ENCODE measurements around the gene RELN. TPM values are rescaled to one million over a fixed set of nuclear protein-coding genes. Genes with fewer than 3 reads are reported as not detected.

Gene RELN
- total RNA-seq, 1 donor from 2014 or later: not detected

DNA sequence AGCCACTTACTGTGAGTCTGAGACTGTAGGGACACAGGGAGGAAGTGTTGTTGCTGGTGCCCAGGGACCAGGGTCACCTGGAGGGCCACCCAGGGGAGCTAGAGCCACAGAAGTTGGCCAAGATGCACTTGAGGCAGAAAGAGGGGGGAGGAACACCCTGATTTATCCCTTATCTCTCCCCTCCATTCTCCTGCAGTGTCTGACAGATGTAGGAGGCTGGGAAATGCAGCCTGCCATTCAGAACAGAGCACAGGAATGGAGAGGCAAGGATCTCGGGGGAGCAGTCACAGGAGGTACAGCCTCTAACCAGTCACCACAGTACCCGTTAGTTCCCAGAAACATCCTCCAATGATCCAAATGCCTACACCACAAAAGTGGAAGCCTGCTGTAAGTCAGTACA lies 425.0 kb downstream of the RELN start:
- Mint-ChIP-seq H3K27me3 (ENCODE audit: insufficient read depth) (peaks cover 13% of the 10 kb centered on the region), H3K4me1 (ENCODE audit: low read depth) (no peaks in the 10 kb centered on the region), H3K4me3 (no peak overlapping the region), H3K9me3 (no peaks in the 10 kb centered on the region), H3K27ac (no peak overlapping the region), H3K36me3 (ENCODE audit: low read depth) (no peaks in the 10 kb centered on the region)
- intact Hi-C loops (cut with micrococcal nuclease): no loop called here
- DNase-seq (ENCODE audit: low spot score): no peak

GRCh38 chr7:103560136-103560535 lies 429.3 kb downstream of the RELN start:
- Mint-ChIP-seq H3K27me3 (ENCODE audit: insufficient read depth) (peaks cover 13% of the 10 kb centered on the region), H3K4me3 (no peak overlapping the region), H3K4me1 (ENCODE audit: low read depth) (no peaks in the 10 kb centered on the region), H3K36me3 (ENCODE audit: low read depth) (no peaks in the 10 kb centered on the region), H3K9me3 (no peaks in the 10 kb centered on the region), H3K27ac (no peak overlapping the region)
- no peak for DNase-seq (ENCODE audit: low spot score)
- intact Hi-C loops (cut with micrococcal nuclease): no loop called here

- Mint-ChIP-seq H3K9me3 (no peaks in the 10 kb centered on the region), H3K27ac (no peak overlapping the region), H3K4me1 (ENCODE audit: low read depth) (no peaks in the 10 kb centered on the region), H3K4me3 (no peak overlapping the region), H3K36me3 (ENCODE audit: low read depth) (no peaks in the 10 kb centered on the region), H3K27me3 (ENCODE audit: insufficient read depth) (peaks cover 5% of the 10 kb centered on the region)
- DNase-seq (ENCODE audit: low spot score): no peak
- intact Hi-C loops (cut with micrococcal nuclease): no loop called here
Measured at GRCh38 chr7:103551016-103551415, 438.4 kb downstream of the RELN start.

DNA sequence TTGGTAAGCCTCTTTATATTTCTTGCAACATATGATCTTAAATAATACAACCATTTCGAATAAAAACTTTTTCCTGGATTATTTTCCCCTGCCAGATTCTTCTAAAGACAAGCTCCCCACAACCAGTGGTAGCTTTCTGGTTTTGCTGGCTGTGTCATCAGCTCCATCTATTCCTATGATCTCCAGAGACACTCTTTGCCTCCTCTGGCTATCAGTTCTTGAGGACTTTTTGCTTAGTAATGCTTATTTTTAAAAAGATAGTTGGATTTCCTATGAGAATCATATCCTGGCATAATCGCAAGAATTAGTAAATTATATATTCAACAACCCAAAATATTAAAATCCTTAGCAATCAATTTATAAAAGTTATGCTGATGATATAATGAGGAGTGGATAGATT lies 439.7 kb downstream of the RELN start:
- no peak overlapping the region for H3K4me3 Mint-ChIP-seq
- intact Hi-C loops (cut with micrococcal nuclease): no loop called here
- H3K36me3 Mint-ChIP-seq (ENCODE audit: low read depth): no peaks in the 10 kb centered on the region
- no peaks in the 10 kb centered on the region for H3K4me1 Mint-ChIP-seq (ENCODE audit: low read depth)
- DNase-seq (ENCODE audit: low spot score): no peak
- H3K27ac Mint-ChIP-seq: no peak overlapping the region
- H3K27me3 Mint-ChIP-seq (ENCODE audit: insufficient read depth): peaks cover 7% of the 10 kb centered on the region
- H3K9me3 Mint-ChIP-seq: no peaks in the 10 kb centered on the region

GRCh38 chr7:103547451-103548284 lies 441.8 kb downstream of the RELN start:
- Mint-ChIP-seq H3K4me3 (no peak overlapping the region), H3K9me3 (no peaks in the 10 kb centered on the region), H3K4me1 (ENCODE audit: low read depth) (no peaks in the 10 kb centered on the region), H3K27ac (no peak overlapping the region), H3K36me3 (ENCODE audit: low read depth) (no peaks in the 10 kb centered on the region), H3K27me3 (ENCODE audit: insufficient read depth) (peaks cover 7% of the 10 kb centered on the region)
- DNase-seq (ENCODE audit: low spot score): no peak
- intact Hi-C loops (cut with micrococcal nuclease): no loop called here

GRCh38 chr7:103542470-103542869 lies 447.0 kb downstream of the RELN start:
- Mint-ChIP-seq H3K27ac (no peak overlapping the region), H3K36me3 (ENCODE audit: low read depth) (no peaks in the 10 kb centered on the region), H3K9me3 (no peaks in the 10 kb centered on the region), H3K27me3 (ENCODE audit: insufficient read depth) (peaks cover 1% of the 10 kb centered on the region), H3K4me3 (no peak overlapping the region), H3K4me1 (ENCODE audit: low read depth) (no peaks in the 10 kb centered on the region)
- intact Hi-C loops (cut with micrococcal nuclease): no loop called here
- no peak for DNase-seq (ENCODE audit: low spot score)

DNA sequence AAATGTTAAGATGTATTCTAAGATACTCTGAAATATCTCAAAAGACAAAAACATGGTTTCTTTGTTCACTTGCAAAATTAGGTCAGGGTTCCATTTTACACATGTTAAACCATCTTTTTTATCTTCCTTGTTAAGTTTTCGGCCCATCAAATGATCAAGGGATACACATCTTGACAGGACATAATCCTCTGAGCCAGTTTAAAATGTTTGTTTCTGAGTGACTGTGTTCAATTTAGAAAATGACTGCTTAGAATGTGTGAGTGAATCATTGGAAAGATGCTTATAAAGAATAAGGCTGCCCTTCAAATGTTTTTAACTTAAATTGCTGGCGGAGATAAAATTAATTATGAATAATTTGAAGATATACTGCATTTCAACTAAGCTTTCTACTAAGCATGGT lies 447.5 kb downstream of the RELN start:
- H3K27me3 Mint-ChIP-seq (ENCODE audit: insufficient read depth): peaks cover 5% of the 10 kb centered on the region
- intact Hi-C loops (cut with micrococcal nuclease): no loop called here
- H3K4me1 Mint-ChIP-seq (ENCODE audit: low read depth): no peaks in the 10 kb centered on the region
- H3K4me3 Mint-ChIP-seq: no peak overlapping the region
- H3K9me3 Mint-ChIP-seq: no peaks in the 10 kb centered on the region
- no peak for DNase-seq (ENCODE audit: low spot score)
- no peaks in the 10 kb centered on the region for H3K36me3 Mint-ChIP-seq (ENCODE audit: low read depth)
- no peak overlapping the region for H3K27ac Mint-ChIP-seq

GRCh38 chr7:103541026-103541425 lies 448.4 kb downstream of the RELN start:
- DNase-seq (ENCODE audit: low spot score): no peak
- Mint-ChIP-seq H3K9me3 (no peaks in the 10 kb centered on the region), H3K27ac (no peak overlapping the region), H3K4me1 (ENCODE audit: low read depth) (no peaks in the 10 kb centered on the region), H3K27me3 (ENCODE audit: insufficient read depth) (peaks cover 5% of the 10 kb centered on the region), H3K4me3 (no peak overlapping the region), H3K36me3 (ENCODE audit: low read depth) (no peaks in the 10 kb centered on the region)
- intact Hi-C loops (cut with micrococcal nuclease): no loop called here

GRCh38 chr7:103540338-103540737 lies 449.1 kb downstream of the RELN start:
- no peaks in the 10 kb centered on the region for H3K36me3 Mint-ChIP-seq (ENCODE audit: low read depth)
- no peak overlapping the region for H3K27ac Mint-ChIP-seq
- no peaks in the 10 kb centered on the region for H3K9me3 Mint-ChIP-seq
- peaks cover 5% of the 10 kb centered on the region for H3K27me3 Mint-ChIP-seq (ENCODE audit: insufficient read depth)
- no peak overlapping the region for H3K4me3 Mint-ChIP-seq
- no peaks in the 10 kb centered on the region for H3K4me1 Mint-ChIP-seq (ENCODE audit: low read depth)
- DNase-seq (ENCODE audit: low spot score): no peak
- intact Hi-C loops (cut with micrococcal nuclease): no loop called here

- H3K9me3 Mint-ChIP-seq: no peaks in the 10 kb centered on the region
- peaks cover 4% of the 10 kb centered on the region for H3K27me3 Mint-ChIP-seq (ENCODE audit: insufficient read depth)
- H3K36me3 Mint-ChIP-seq (ENCODE audit: low read depth): no peaks in the 10 kb centered on the region
- DNase-seq (ENCODE audit: low spot score): no peak
- no peaks in the 10 kb centered on the region for H3K4me1 Mint-ChIP-seq (ENCODE audit: low read depth)
- no peak overlapping the region for H3K27ac Mint-ChIP-seq
- intact Hi-C loops (cut with micrococcal nuclease): no loop called here
- no peak overlapping the region for H3K4me3 Mint-ChIP-seq
Measured at GRCh38 chr7:103539875-103540274, 449.6 kb downstream of the RELN start.

DNA sequence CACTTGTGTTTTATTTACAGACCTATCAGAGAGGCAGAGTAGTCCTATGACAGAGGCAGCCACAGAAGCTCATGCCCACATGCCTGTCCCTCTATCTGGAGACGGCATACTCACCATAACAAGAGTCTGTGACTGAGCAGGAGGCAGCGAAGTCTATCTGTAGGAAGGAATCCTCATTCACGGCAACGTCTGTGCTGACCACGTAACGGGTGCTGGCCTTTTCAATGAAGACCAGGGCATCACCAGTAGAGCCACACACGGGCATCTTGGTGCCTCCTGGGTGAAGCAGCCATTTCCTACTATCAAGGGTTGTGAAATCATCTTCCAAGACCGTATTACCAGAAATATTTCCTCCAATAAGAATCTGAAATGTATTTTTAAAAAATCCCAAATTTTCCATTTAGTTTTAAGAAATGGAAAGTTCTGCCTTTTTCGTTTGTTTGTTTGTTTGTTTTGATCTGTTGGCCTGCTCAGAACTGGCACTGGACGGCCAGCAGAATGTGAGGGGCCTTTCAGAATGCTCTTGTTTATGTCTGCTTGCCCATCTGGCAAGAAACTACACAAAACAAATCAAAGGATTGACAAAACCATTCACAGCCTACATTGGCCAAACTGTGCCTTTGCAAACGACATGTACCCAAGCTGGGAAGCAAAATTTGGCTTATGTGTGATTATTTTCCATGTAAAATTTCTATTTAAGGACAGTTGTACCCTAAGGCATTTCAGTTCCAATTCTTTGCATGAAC lies 450.3 kb downstream of the RELN start:
- DNase-seq (ENCODE audit: low spot score): no peak
- no peak overlapping the region for H3K27ac Mint-ChIP-seq
- no peaks in the 10 kb centered on the region for H3K9me3 Mint-ChIP-seq
- intact Hi-C loops (cut with micrococcal nuclease): no loop called here
- no peaks in the 10 kb centered on the region for H3K36me3 Mint-ChIP-seq (ENCODE audit: low read depth)
- H3K4me3 Mint-ChIP-seq: no peak overlapping the region
- H3K27me3 Mint-ChIP-seq (ENCODE audit: insufficient read depth): peaks cover 4% of the 10 kb centered on the region
- no peaks in the 10 kb centered on the region for H3K4me1 Mint-ChIP-seq (ENCODE audit: low read depth)

GRCh38 chr7:103533761-103534160 lies 455.7 kb downstream of the RELN start:
- no peak overlapping the region for H3K4me3 Mint-ChIP-seq
- intact Hi-C loops (cut with micrococcal nuclease): no loop called here
- no peak overlapping the region for H3K27ac Mint-ChIP-seq
- no peak for DNase-seq (ENCODE audit: low spot score)
- H3K4me1 Mint-ChIP-seq (ENCODE audit: low read depth): no peaks in the 10 kb centered on the region
- peaks cover 11% of the 10 kb centered on the region for H3K27me3 Mint-ChIP-seq (ENCODE audit: insufficient read depth)
- no peaks in the 10 kb centered on the region for H3K36me3 Mint-ChIP-seq (ENCODE audit: low read depth)
- no peaks in the 10 kb centered on the region for H3K9me3 Mint-ChIP-seq

- Mint-ChIP-seq H3K4me3 (no peak overlapping the region), H3K27me3 (ENCODE audit: insufficient read depth) (peaks cover 11% of the 10 kb centered on the region), H3K27ac (no peak overlapping the region), H3K9me3 (no peaks in the 10 kb centered on the region), H3K36me3 (ENCODE audit: low read depth) (no peaks in the 10 kb centered on the region), H3K4me1 (ENCODE audit: low read depth) (no peaks in the 10 kb centered on the region)
- DNase-seq (ENCODE audit: low spot score): no peak
- intact Hi-C loops (cut with micrococcal nuclease): no loop called here
Measured at GRCh38 chr7:103532955-103533354, 456.5 kb downstream of the RELN start.
